HepG2 (cell line): Measurements from ENCODE around the gene CPVL. TPM values are rescaled to one million over a fixed set of nuclear protein-coding genes. Genes with fewer than 3 reads are reported as not detected.

Experiments used
- ATAC-seq: fragments of 200-7000 bp; cut with Tn5 transposase; 3 replicates; pipeline ENCODE4 v1.9.1; 2020; ENCODE audit warnings: mild to moderate bottlenecking, moderate library complexity
- BruUV-seq: library from RNA; stranded (reverse); fragments of 400-500 nt; replicated peaks from 2 replicates; lab custom pipeline; 2021; lab: Mats Ljungman, UMichigan
- CTCF ChIA-PET: fragments of 300-600 bp; formaldehyde crosslinking; extraction: SDS; loops from one replicate; lab custom pipeline; 2021; ENCODE audit warnings: low total read pairs, inconsistent platforms, low intra/inter-chr PET ratio; lab: Yijun Ruan, JAX
- POLR2A ChIA-PET: fragments of 350-600 bp; sonication (Branson Sonifier 250); formaldehyde crosslinking; loops from one replicate; lab custom pipeline; 2020; ENCODE audit warnings: antibody characterized with exemption, inconsistent platforms; lab: Yijun Ruan, JAX
- DNase-seq: peaks from one replicate; pipeline ENCODE4 v3.0.0-alpha.2; 2015; ENCODE audit warnings: low spot score
- FAIRE-seq: peaks from 3 replicates; lab custom pipeline; 2011; peaks lifted over from hg19 to GRCh38; lab: Jason Lieb, UNC
- H2AFZ ChIP-seq: one replicate; pipeline ENCODE4 v1.6.1; 2011; ENCODE audit warnings: low read length, inconsistent platforms
- H3K27ac ChIP-seq: fragments of 300-600 bp; 3 replicates; pipeline ENCODE4 v1.8.0; 2011; ENCODE audit warnings: mixed run types, mild to moderate bottlenecking, mixed read lengths, low read length, inconsistent platforms; ENCODE audit not compliant: insufficient read depth; ENCODE audit errors: extremely low read length
- H3K27me3 ChIP-seq, 2 experiments: fragments of 200-600 bp in 1 of 2; 2 replicates in 1 of 2; 3 replicates in 1 of 2; pipeline versions ENCODE4 v1.6.0 to v1.8.0; 2011; ENCODE audit warnings: low read length in 2 of 2, mild to moderate bottlenecking in 2 of 2, moderate library complexity in 2 of 2, inconsistent platforms in 1 of 2; ENCODE audit not compliant: insufficient read depth in 2 of 2, control insufficient read depth in 1 of 2
- H3K36me3 ChIP-seq, 2 experiments: fragments of 200-600 bp in 1 of 2; replicated peaks in 1 of 2; 2 replicates in 1 of 2; 3 replicates in 1 of 2; pipeline versions ENCODE4 v1.5.1 to v1.8.0; 2011; ENCODE audit warnings: low read length in 2 of 2, inconsistent platforms in 1 of 2; ENCODE audit not compliant: insufficient read depth in 2 of 2, control insufficient read depth in 1 of 2
- H3K4me1 ChIP-seq: 2 replicates; pipeline ENCODE4 v1.5.1; 2012; ENCODE audit warnings: low read length, inconsistent platforms; ENCODE audit not compliant: insufficient read depth
- H3K4me2 ChIP-seq: 2 replicates; pipeline ENCODE4 v1.6.0; 2011; ENCODE audit warnings: low read depth, low read length, inconsistent platforms
- H3K4me3 ChIP-seq, 3 experiments: fragments of 200-600 bp in 1 of 3; sonication (generic), shearing (Covaris generic) in 1 of 3; replicated peaks in 1 of 3; 2 replicates each; pipeline ENCODE4 v1.5.1; 2011 to 2016; ENCODE audit warnings: low read length in 3 of 3, inconsistent platforms in 2 of 3, low read depth in 2 of 3, mild to moderate bottlenecking in 2 of 3, control low read depth in 1 of 3, mixed read lengths in 1 of 3; ENCODE audit not compliant: insufficient read depth in 1 of 3
- H3K79me2 ChIP-seq: one replicate; pipeline ENCODE4 v1.6.1; 2011; ENCODE audit warnings: low read length, inconsistent platforms; ENCODE audit not compliant: insufficient read depth
- H3K9ac ChIP-seq: 2 replicates; pipeline ENCODE4 v1.6.0; 2011; ENCODE audit warnings: mild to moderate bottlenecking, low read depth, low read length, inconsistent platforms; ENCODE audit not compliant: insufficient read depth
- H3K9me3 ChIP-seq: 2 replicates; pipeline ENCODE4 v1.5.1; 2012; ENCODE audit warnings: mild to moderate bottlenecking, low read length
- H4K20me1 ChIP-seq: 2 replicates; pipeline ENCODE4 v1.6.0; 2011; ENCODE audit warnings: inconsistent platforms, mild to moderate bottlenecking, low read length, moderate library complexity; ENCODE audit not compliant: insufficient read depth
- DNMT3B ChIP-seq: conservative IDR thresholded peaks from 2 replicates; pipeline ENCODE4 v1.6.1; 2016; ENCODE audit warnings: missing biosample characterization, control low read depth
- HCFC1 ChIP-seq: fragments of 150-350 bp; IDR thresholded peaks from 2 replicates; pipeline ENCODE4 v1.6.1; 2014; ENCODE audit warnings: low read depth, low read length
- HMG20B ChIP-seq: conservative IDR thresholded peaks from 2 replicates; pipeline ENCODE4 v1.6.1; 2016; ENCODE audit warnings: missing genetic modification reagents, missing compliant biosample characterization
- HOXA3 ChIP-seq: sonication (generic); formaldehyde crosslinking; IDR thresholded peaks from 2 replicates; pipeline ENCODE4 v1.5.0; 2020; ENCODE audit warnings: missing genetic modification reagents
- KLF13 ChIP-seq: sonication (generic); formaldehyde crosslinking; IDR thresholded peaks from 2 replicates; pipeline ENCODE4 v1.4.0; 2020; ENCODE audit warnings: mild to moderate bottlenecking, missing genetic modification reagents
- NBN ChIP-seq: fragments of 450-650 bp; conservative IDR thresholded peaks from 2 replicates; pipeline ENCODE4 v1.6.1; 2017
- NFYC ChIP-seq: IDR thresholded peaks from 2 replicates; pipeline ENCODE4 v1.6.1; 2016; ENCODE audit warnings: missing genetic modification reagents, missing compliant biosample characterization
- RBM39 ChIP-seq: fragments of 200-400 bp; formaldehyde crosslinking; IDR thresholded peaks from one replicate; pipeline ENCODE4 v1.6.1; 2018; ENCODE audit warnings: antibody characterized with exemption, mild to moderate bottlenecking, low read depth, low read length; ENCODE audit not compliant: poor library complexity, severe bottlenecking
- SIN3B ChIP-seq: fragments of 150-350 bp; IDR thresholded peaks from 2 replicates; pipeline ENCODE4 v1.6.1; 2014; ENCODE audit warnings: low read length
- ZNF282 ChIP-seq: fragments of 450-650 bp; IDR thresholded peaks from 2 replicates; pipeline ENCODE4 v1.6.1; 2018; ENCODE audit not compliant: partially characterized antibody
- ZNF7 ChIP-seq: IDR thresholded peaks from 2 replicates; pipeline ENCODE4 v1.6.1; 2016; ENCODE audit warnings: missing biosample characterization, missing genetic modification reagents
- in situ Hi-C: cut with HindIII; loops from 2 replicates; pipeline ENCODE4 v1.10.0; 2017; ENCODE audit warnings: low pct_unique_long_range_greater_than_20kb; ENCODE audit not compliant: extremely low pct_ligation_motif_present
- intact Hi-C: fragments of 100-400 bp; cut with micrococcal nuclease; formaldehyde crosslinking; loops from one replicate; pipeline ENCODE4 v1.10.0; 2022; ENCODE audit not compliant: unreplicated experiment
- polyA plus RNA-seq, 8 experiments: library from polyadenylated mRNA; depleted of rRNA in 3 of 8; stranded (reverse) in 7 of 8; unstranded in 1 of 8; fragments of >200 nt; fragmentation: Illumina TruSeq in 4 of 8; extraction: Trizol in 4 of 8; gene quantifications; 2 replicates each; pipeline versions ENCODE4 v1.2.1 to v1.2.3, GENCODE V29; 2011 to 2016; ENCODE audit warnings: low read depth in 4 of 8, missing spikeins in 1 of 8, mixed read lengths in 1 of 8; ENCODE audit not compliant: insufficient read depth in 1 of 8
- total RNA-seq, 5 experiments: library from RNA; depleted of rRNA; stranded (reverse); fragments of >200 nt; fragmentation: Illumina TruSeq; extraction: Trizol; gene quantifications; 2 replicates each; pipeline ENCODE4 v1.2.3, GENCODE V29; 2016; ENCODE audit warnings: low read depth in 1 of 5
- TF ChIP-seq, protein P1 (sequence below): sonication (generic); formaldehyde crosslinking; IDR thresholded peaks from 2 replicates; pipeline ENCODE4 v1.5.0; 2020; ENCODE audit warnings: missing genetic modification reagents, mild to moderate bottlenecking, borderline replicate concordance
- TF ChIP-seq, protein P2 (sequence below): sonication (generic); formaldehyde crosslinking; IDR thresholded peaks from 2 replicates; pipeline ENCODE4 v1.8.1; 2023; ENCODE audit warnings: missing genetic modification reagents, mild to moderate bottlenecking, borderline replicate concordance
- TF ChIP-seq, protein P3 (sequence below): sonication (generic); formaldehyde crosslinking; conservative IDR thresholded peaks from 2 replicates; pipeline ENCODE4 v1.5.0; 2020; ENCODE audit warnings: missing genetic modification reagents

The CPVL gene
- total and polyA plus RNA-seq, 2 of the 13 experiments (the other 11 are each of a cell fraction or from before 2014, with no cell fraction given), result 59.2 to 294 TPM

DNA sequence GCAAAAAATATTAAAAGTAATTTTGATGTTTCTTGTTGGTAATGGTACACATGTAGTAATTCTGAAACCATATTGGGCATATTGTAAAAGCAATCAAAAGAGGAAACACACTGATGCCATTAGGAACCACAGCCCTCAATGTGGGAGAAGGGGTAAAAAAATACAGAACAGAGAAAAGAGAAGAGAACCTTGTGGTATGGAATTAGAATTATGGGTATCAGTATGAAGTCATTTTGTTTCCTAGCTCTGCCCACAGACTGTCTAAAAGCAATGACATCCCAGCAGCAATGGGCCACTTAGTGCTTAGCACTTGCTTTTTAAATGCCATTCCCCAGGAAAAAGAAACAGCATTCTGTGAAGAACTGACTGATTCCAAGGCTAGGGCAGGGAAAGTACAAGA lies 61.5 kb downstream of the CPVL start:
- no peak for DNase-seq
- no peak for FAIRE-seq
- no peak for ATAC-seq

More for the DNA sequence above, 61.5 kb downstream of the CPVL start:
- BruUV-seq, result no TSS peak
- H4K20me1 ChIP-seq, result no peaks in the 10 kb centered on the region
- no peak overlapping the region for H3K27ac ChIP-seq
- H3K4me2 ChIP-seq, result no peak overlapping the region
- no peaks in the 10 kb centered on the region for H3K9me3 ChIP-seq
- intact Hi-C loops (no loop called here), in situ Hi-C loops (no loop called here)
- no peak overlapping the region for H3K4me3 ChIP-seq
- no peaks in the 10 kb centered on the region for H3K4me1 ChIP-seq
- H3K36me3 ChIP-seq, result peaks cover 3 to 18% of the 10 kb centered on the region in 2 experiments; a peak in 3 of 5 replicates
- H3K27me3 ChIP-seq, result no peaks in the 10 kb centered on the region
- no peak overlapping the region for H3K9ac ChIP-seq
- ChIA-PET POLR2A (no interaction called here), CTCF (no interaction called here)
- no peak overlapping the region for H2AFZ ChIP-seq
- TF ChIP-seq NBN, result no peak
- no peak for TF ChIP-seq ZNF7
- TF ChIP-seq, protein P1, sequence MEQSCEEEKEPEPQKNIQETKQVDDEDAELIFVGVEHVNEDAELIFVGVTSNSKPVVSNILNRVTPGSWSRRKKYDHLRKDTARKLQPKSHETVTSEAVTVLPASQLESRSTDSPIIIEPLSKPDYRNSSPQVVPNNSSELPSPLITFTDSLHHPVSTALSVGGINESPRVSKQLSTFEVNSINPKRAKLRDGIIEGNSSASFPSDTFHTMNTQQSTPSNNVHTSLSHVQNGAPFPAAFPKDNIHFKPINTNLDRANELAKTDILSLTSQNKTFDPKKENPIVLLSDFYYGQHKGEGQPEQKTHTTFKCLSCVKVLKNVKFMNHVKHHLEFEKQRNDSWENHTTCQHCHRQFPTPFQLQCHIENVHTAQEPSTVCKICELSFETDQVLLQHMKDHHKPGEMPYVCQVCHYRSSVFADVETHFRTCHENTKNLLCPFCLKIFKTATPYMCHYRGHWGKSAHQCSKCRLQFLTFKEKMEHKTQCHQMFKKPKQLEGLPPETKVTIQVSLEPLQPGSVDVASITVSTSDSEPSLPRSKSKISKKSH (CRISPR knock-in tag), result no peak
- no peak for TF ChIP-seq RBM39
- TF ChIP-seq, protein P2, sequence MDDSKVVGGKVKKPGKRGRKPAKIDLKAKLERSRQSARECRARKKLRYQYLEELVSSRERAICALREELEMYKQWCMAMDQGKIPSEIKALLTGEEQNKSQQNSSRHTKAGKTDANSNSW, result no peak
- TF ChIP-seq NFYC (CRISPR knock-in tag), result no peak
- no peak for TF ChIP-seq HMG20B (CRISPR knock-in tag)
- TF ChIP-seq HOXA3 (CRISPR knock-in tag), result no peak
- TF ChIP-seq HCFC1, result no peak
- TF ChIP-seq KLF13 (CRISPR knock-in tag), result no peak
- TF ChIP-seq DNMT3B (CRISPR knock-in tag), result no peak
- no peak for TF ChIP-seq ZNF282
- TF ChIP-seq, protein P3, sequence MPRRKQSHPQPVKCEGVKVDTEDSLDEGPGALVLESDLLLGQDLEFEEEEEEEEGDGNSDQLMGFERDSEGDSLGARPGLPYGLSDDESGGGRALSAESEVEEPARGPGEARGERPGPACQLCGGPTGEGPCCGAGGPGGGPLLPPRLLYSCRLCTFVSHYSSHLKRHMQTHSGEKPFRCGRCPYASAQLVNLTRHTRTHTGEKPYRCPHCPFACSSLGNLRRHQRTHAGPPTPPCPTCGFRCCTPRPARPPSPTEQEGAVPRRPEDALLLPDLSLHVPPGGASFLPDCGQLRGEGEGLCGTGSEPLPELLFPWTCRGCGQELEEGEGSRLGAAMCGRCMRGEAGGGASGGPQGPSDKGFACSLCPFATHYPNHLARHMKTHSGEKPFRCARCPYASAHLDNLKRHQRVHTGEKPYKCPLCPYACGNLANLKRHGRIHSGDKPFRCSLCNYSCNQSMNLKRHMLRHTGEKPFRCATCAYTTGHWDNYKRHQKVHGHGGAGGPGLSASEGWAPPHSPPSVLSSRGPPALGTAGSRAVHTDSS (CRISPR knock-in tag), result no peak
- TF ChIP-seq SIN3B, result no peak
- H3K79me2 ChIP-seq, result no peaks in the 10 kb centered on the region
